GM12874 (cell line): ENCODE measurements around the gene MAGEB16.

Experiments
- TF ChIP-seq, protein P1 (sequence below): IDR thresholded peaks from 2 replicates; pipeline ENCODE4 v1.5.1; 2011; ENCODE audit warnings: low read depth, mild to moderate bottlenecking, control low read depth, low read length, moderate library complexity; ENCODE audit not compliant: insufficient read depth

MAGEB16 gene

DNA sequence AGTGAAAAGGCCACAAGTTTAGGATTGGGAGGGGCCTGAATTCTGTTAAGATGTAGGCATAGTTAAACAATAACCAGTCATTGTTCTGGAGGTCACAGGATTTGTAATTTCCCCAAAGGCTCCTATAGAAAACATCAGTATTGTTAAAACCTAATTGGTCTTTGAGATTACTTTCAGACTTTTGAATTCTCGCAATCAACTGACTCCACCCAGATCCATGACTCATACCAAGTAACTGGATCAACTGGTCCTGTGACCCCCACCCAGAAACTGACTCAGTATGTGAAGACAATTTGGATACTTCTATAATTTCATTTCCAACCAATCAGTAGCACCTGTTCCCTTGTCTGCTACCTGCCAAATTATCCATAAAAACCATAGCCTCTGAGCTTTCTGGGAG, 28.4 kb downstream of the MAGEB16 start:
- TF ChIP-seq, protein P1, sequence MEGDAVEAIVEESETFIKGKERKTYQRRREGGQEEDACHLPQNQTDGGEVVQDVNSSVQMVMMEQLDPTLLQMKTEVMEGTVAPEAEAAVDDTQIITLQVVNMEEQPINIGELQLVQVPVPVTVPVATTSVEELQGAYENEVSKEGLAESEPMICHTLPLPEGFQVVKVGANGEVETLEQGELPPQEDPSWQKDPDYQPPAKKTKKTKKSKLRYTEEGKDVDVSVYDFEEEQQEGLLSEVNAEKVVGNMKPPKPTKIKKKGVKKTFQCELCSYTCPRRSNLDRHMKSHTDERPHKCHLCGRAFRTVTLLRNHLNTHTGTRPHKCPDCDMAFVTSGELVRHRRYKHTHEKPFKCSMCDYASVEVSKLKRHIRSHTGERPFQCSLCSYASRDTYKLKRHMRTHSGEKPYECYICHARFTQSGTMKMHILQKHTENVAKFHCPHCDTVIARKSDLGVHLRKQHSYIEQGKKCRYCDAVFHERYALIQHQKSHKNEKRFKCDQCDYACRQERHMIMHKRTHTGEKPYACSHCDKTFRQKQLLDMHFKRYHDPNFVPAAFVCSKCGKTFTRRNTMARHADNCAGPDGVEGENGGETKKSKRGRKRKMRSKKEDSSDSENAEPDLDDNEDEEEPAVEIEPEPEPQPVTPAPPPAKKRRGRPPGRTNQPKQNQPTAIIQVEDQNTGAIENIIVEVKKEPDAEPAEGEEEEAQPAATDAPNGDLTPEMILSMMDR, result no peak

- TF ChIP-seq, protein P1, result no peak
Measured at GRCh38 chrX:35829501-35829900, 31.4 kb downstream of the MAGEB16 start.

DNA sequence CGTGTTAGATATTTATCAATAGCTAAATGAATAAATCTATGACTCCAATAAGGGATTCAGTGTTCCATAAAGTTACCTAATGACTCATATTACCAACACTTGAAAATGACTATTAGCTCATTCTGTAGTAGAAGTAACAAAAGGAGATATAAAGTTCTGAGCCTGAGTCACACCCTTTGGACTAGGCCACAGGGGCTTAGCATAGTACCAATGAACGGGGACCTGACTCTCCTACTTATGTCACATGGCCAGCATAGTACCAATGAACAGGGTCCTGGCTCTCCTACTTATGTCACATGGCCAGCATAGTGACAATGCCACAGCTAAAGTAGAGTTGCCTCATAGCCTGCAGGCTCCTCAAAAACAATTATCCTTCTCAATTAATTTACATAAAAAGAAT, 43.7 kb downstream of the MAGEB16 start:
- TF ChIP-seq, protein P1, result no peak

DNA sequence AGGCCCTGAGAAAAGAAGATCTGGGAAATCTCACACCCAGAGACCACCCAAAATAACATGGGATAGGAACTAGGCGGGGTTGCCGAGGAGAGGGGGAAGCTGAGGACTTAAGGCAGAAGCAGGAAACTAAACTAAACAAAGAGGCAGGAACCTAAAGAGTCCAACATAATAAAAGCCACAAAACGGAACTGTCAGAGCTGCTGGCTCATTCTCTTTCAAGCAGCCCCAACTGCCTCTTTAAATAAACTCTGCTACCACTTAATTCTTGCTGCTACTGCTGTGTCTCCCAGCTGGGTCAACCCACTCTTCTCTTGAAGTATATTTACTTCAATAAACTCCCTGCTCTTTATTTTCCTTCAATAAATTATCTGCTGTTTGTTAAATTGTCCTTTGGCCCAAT, 44.5 kb downstream of the MAGEB16 start:
- TF ChIP-seq, protein P1, result no peak

DNA sequence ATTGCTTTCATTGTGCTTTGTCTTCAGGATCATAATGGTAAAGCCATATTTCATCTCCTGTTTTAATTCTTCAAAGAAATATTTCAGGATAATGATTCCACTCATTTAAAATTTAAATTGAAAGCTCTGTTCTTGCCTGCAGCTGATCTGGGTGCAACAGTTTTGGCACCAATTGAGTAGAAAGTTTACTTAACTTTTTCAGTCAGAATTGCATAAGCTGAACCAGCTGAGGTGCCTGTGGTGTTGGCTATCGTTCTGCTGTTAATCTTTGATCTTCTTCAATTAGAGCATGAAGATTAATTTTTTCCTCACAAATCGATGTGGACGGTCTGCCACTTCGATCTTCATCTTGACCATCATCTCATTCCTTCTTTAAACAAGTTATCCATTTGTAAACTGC, 49.6 kb downstream of the MAGEB16 start:
- TF ChIP-seq, protein P1, result no peak
